K562 (cell line): Measurements from ENCODE around the gene ABCA13. TPM values are rescaled to one million over a fixed set of nuclear protein-coding genes. Genes with fewer than 3 reads are reported as not detected.

Experiments
- ATAC-seq: fragments of 200-7000 bp; cut with Tn5 transposase; 3 replicates; pipeline ENCODE4 v1.9.1; 2020; ENCODE audit warnings: moderate library complexity
- BruUV-seq: library from RNA; stranded (reverse); fragments of 400-500 nt; replicated peaks from 2 replicates; lab custom pipeline; 2021; lab: Mats Ljungman, UMichigan
- CTCF ChIA-PET: fragments of 300-600 bp; formaldehyde crosslinking; extraction: SDS; loops from one replicate; lab custom pipeline; 2021; ENCODE audit warnings: low intra/inter-chr PET ratio; lab: Yijun Ruan, JAX
- POLR2A ChIA-PET: fragments of 300-600, 350-650 bp; sonication (Branson Sonifier 250); formaldehyde crosslinking; extraction: SDS; loops from one replicate; lab custom pipeline; 2021; ENCODE audit warnings: antibody characterized with exemption, inconsistent platforms; lab: Yijun Ruan, JAX
- DNase-seq, 4 experiments: peaks; one replicate each; pipeline versions ENCODE4 v3.0.0 to v3.0.0-alpha.2; 2011 to 2018; ENCODE audit warnings: low spot score in 3 of 4, mixed read lengths in 3 of 4; ENCODE audit errors: extremely low read depth in 1 of 4
- FAIRE-seq: peaks from 2 replicates; lab custom pipeline; 2011; peaks lifted over from hg19 to GRCh38; lab: Jason Lieb, UNC
- H2AFZ ChIP-seq: 2 replicates; pipeline ENCODE4 v1.6.0; 2011; ENCODE audit warnings: low read depth, low read length, control low read depth, inconsistent platforms
- H3K27ac ChIP-seq: fragments of 200-600 bp; 3 replicates; pipeline ENCODE4 v1.8.0; 2011; ENCODE audit warnings: low read depth, mild to moderate bottlenecking, control low read depth, inconsistent platforms, low read length, moderate library complexity, mixed read lengths; ENCODE audit errors: extremely low read depth
- H3K27me3 ChIP-seq, 2 experiments: fragments of 300-600 bp in 1 of 2; 2 replicates in 1 of 2; 3 replicates in 1 of 2; pipeline versions ENCODE4 v1.6.0 to v1.8.0; 2011; ENCODE audit warnings: inconsistent platforms in 2 of 2, low read length in 2 of 2, mild to moderate bottlenecking in 1 of 2, mixed read lengths in 1 of 2, moderate library complexity in 1 of 2; ENCODE audit not compliant: control insufficient read depth in 2 of 2, insufficient read depth in 2 of 2
- H3K36me3 ChIP-seq: fragments of 300-600 bp; 3 replicates; pipeline ENCODE4 v1.8.0; 2011; ENCODE audit warnings: mild to moderate bottlenecking, low read length, inconsistent platforms; ENCODE audit not compliant: control insufficient read depth, insufficient read depth
- H3K4me1 ChIP-seq, 2 experiments: fragments of 200-600 bp in 1 of 2; replicated peaks in 1 of 2; 2 replicates in 1 of 2; 3 replicates in 1 of 2; pipeline versions ENCODE4 v1.5.1 to v1.8.0; 2011; ENCODE audit warnings: inconsistent platforms in 2 of 2, low read length in 2 of 2, mild to moderate bottlenecking in 1 of 2, mixed read lengths in 1 of 2, moderate library complexity in 1 of 2; ENCODE audit not compliant: control insufficient read depth in 2 of 2, insufficient read depth in 2 of 2
- H3K4me2 ChIP-seq: 2 replicates; pipeline ENCODE4 v1.6.1; 2011; ENCODE audit warnings: low read length, control low read depth, inconsistent platforms, mixed read lengths; ENCODE audit not compliant: insufficient read depth
- H3K4me3 ChIP-seq: fragments of 200-600 bp; sonication (generic), shearing (Covaris generic); 2 replicates; pipeline ENCODE4 v1.5.1; 2016; ENCODE audit warnings: control low read depth, inconsistent platforms
- H3K79me2 ChIP-seq: fragments of 200-600 bp; 3 replicates; pipeline ENCODE4 v1.8.0; 2011; ENCODE audit warnings: low read length, inconsistent platforms; ENCODE audit not compliant: control insufficient read depth, insufficient read depth
- H3K9ac ChIP-seq, 2 experiments: 2 replicates each; pipeline versions ENCODE4 v1.6.0 to v1.6.1; 2011; ENCODE audit warnings: low read depth in 2 of 2, low read length in 2 of 2, control low read depth in 1 of 2, inconsistent platforms in 1 of 2, mild to moderate bottlenecking in 1 of 2, mixed read lengths in 1 of 2; ENCODE audit not compliant: insufficient read depth in 1 of 2
- H3K9me1 ChIP-seq: one replicate; pipeline ENCODE4 v1.6.0; 2011; ENCODE audit warnings: inconsistent platforms, mild to moderate bottlenecking, low read length, moderate library complexity; ENCODE audit not compliant: control insufficient read depth, insufficient read depth
- H3K9me3 ChIP-seq: replicated peaks from 2 replicates; pipeline ENCODE4 v1.5.1; 2011; ENCODE audit warnings: low read depth, low read length, inconsistent platforms; ENCODE audit not compliant: control insufficient read depth, insufficient read depth
- H4K20me1 ChIP-seq: replicated peaks from 2 replicates; pipeline ENCODE4 v1.6.1; 2011; ENCODE audit warnings: low read length, inconsistent platforms, mixed read lengths; ENCODE audit not compliant: control insufficient read depth, insufficient read depth
- AFF4 ChIP-seq: sonication (generic); formaldehyde crosslinking; IDR thresholded peaks from 2 replicates; pipeline ENCODE4 v1.8.0; 2023; ENCODE audit warnings: mild to moderate bottlenecking, missing genetic modification reagents
- ATF4 ChIP-seq: fragments of 450-650 bp; formaldehyde crosslinking; IDR thresholded peaks from 2 replicates; pipeline ENCODE4 v1.4.0; 2022; ENCODE audit warnings: mild to moderate bottlenecking, moderate library complexity
- DACH1 ChIP-seq: fragments of 450-650 bp; IDR thresholded peaks from 2 replicates; pipeline ENCODE4 v1.6.1; 2018; ENCODE audit not compliant: partially characterized antibody
- EGR1 ChIP-seq: fragments of 450-650 bp; conservative IDR thresholded peaks from 2 replicates; pipeline ENCODE4 v1.6.1; 2017; ENCODE audit warnings: mild to moderate bottlenecking
- FOXA1 ChIP-seq: fragments of 450-650 bp; IDR thresholded peaks from 2 replicates; pipeline ENCODE4 v1.6.1; 2016; ENCODE audit warnings: mild to moderate bottlenecking, borderline replicate concordance
- HNRNPUL1 ChIP-seq: fragments of 200-400 bp; formaldehyde crosslinking; IDR thresholded peaks from 2 replicates; pipeline ENCODE4 v1.6.1; 2017; ENCODE audit warnings: low read length
- MTF1 ChIP-seq: fragments of 250-450 bp; sonication (Bioruptor Pico); IDR thresholded peaks from 2 replicates; pipeline ENCODE4 v1.9.0; 2021; ENCODE audit warnings: moderate library complexity, mild to moderate bottlenecking, inconsistent platforms, borderline replicate concordance
- POLR3G ChIP-seq: IDR thresholded peaks from 2 replicates; pipeline ENCODE4 v1.6.1; 2011; ENCODE audit not compliant: insufficient read length, insufficient replicate concordance; ENCODE audit errors: extremely low read depth
- ZNF512 ChIP-seq: IDR thresholded peaks from 2 replicates; pipeline ENCODE4 v1.6.1; 2016; ENCODE audit warnings: missing genetic modification characterization, missing compliant biosample characterization
- WGBS: fragments of 100-300 bp; shearing (Covaris generic); methylation state at CpG from one replicate; pipeline ENCODE4 v1.1.6; 2016; ENCODE audit warnings: low coverage, mixed read lengths; ENCODE audit not compliant: insufficient coverage; ENCODE audit errors: missing lambda C conversion rate; 5-methylcytosine and 5-hydroxymethylcytosine counted together
- in situ Hi-C: fragments of 300-500 bp; cut with MboI; formaldehyde crosslinking; loops from 4 replicates; pipeline ENCODE4 v1.15.0; 2018; ENCODE audit warnings: inconsistent platforms, mixed read lengths
- intact Hi-C: fragments of 100-400 bp; cut with micrococcal nuclease; formaldehyde crosslinking; loops from 2 replicates; pipeline ENCODE4 v1.14.2; 2022
- polyA plus RNA-seq, 8 experiments: library from polyadenylated mRNA; depleted of rRNA in 4 of 8; stranded (reverse) in 5 of 8; unstranded in 3 of 8; fragments of >200 nt; fragmentation: Nextera tagmentation in 2 of 8; fragmentation: Illumina TruSeq in 1 of 8; extraction: Ambion mirVana in 2 of 8; extraction: Trizol in 1 of 8; gene quantifications; 2 replicates each; pipeline versions ENCODE4 v1.2.1 to v1.2.3, GENCODE V29; 2011 to 2014; ENCODE audit warnings: inconsistent platforms in 1 of 8, missing spikeins in 1 of 8
- total RNA-seq, 7 experiments: library from RNA; depleted of rRNA in 6 of 7; stranded (reverse); fragments of >200 nt in 6 of 7; fragmentation: Illumina TruSeq in 2 of 7; extraction: Trizol in 2 of 7; gene quantifications; 2 replicates each; pipeline versions ENCODE4 v1.2.1 to v1.2.3, GENCODE V29; 2011 to 2021; ENCODE audit warnings: low replicate concordance in 1 of 7

The ABCA13 gene
- total and polyA plus RNA-seq, 9 of the 15 experiments (the other 6 are each of a cell fraction or from before 2014, with no cell fraction given), result 0.14 to 1.5 (median 0.38) TPM

- no peak for FAIRE-seq
- Histone ChIP-seq H3K36me3 (no peaks in the 10 kb centered on the region), H3K4me3 (no peak overlapping the region), H3K27ac (no peak overlapping the region), H3K4me2 (no peak overlapping the region), H3K79me2 (no peaks in the 10 kb centered on the region), H3K4me1 (no peaks in the 10 kb centered on the region), H3K9me1 (no peaks in the 10 kb centered on the region), H3K9me3 (no peaks in the 10 kb centered on the region), H3K27me3 (no peaks in the 10 kb centered on the region), H2AFZ (no peak overlapping the region), H3K9ac (no peak overlapping the region), H4K20me1 (no peaks in the 10 kb centered on the region)
- 0% methylated on average over 2 of the region's 2 CpGs for WGBS
- DNase-seq, result no peak
- in situ Hi-C loops, result no loop called here
- no peak for TF ChIP-seq POLR3G
- TF ChIP-seq FOXA1, result no peak
- TF ChIP-seq DACH1, result no peak
- TF ChIP-seq ZNF512 (tag), result no peak
- no peak for TF ChIP-seq EGR1
- no peak for TF ChIP-seq MTF1
- TF ChIP-seq AFF4 (CRISPR knock-in tag), result no peak
- no peak for TF ChIP-seq HNRNPUL1
- no peak for TF ChIP-seq ATF4
- ChIA-PET POLR2A (interaction anchor here (1.0 kb wide), 1 partner anchor 10 kb away, joined by 3 read pairs; no protein-coding TSS in a partner anchor), CTCF (interaction anchor here (0.6 kb wide), 1 partner anchor 1533 kb away, joined by 3 read pairs; no protein-coding TSS in a partner anchor)
- ATAC-seq, result no peak
- no TSS peak for BruUV-seq
- intact Hi-C loops, result no loop called here
Observed at GRCh38 chr7:48224042-48224441, 52.8 kb downstream of the ABCA13 start.
